Esophagus squamous epithelium (tissue), 5 donors: Measurements from ENCODE around the gene OR10A3. TPM values are rescaled to one million over a fixed set of nuclear protein-coding genes. Genes with fewer than 3 reads are reported as not detected.

ENCODE experiments used
- DNase-seq: peaks from one replicate; lab custom pipeline; 2025; lab: John Stamatoyannopoulos, UW
- H3K27ac ChIP-seq, 4 donors: fragments of 200-600 bp; sonication (generic); one replicate each; pipeline ENCODE4 v1.5.1; 2016 to 2019; ENCODE audit warnings: mild to moderate bottlenecking in 1 of 4
- H3K27me3 ChIP-seq, 4 donors: fragments of 200-600 bp; sonication (generic); 1 replicate in 3 of 4; 2 replicates in 1 of 4; pipeline versions ENCODE4 v1.5.1 to v1.6.0; 2017 to 2021; ENCODE audit warnings: antibody characterized with exemption in 1 of 4
- H3K36me3 ChIP-seq, 3 donors: fragments of 200-600 bp; sonication (generic); one replicate each; pipeline ENCODE4 v1.5.1; 2016 to 2019
- H3K4me1 ChIP-seq, 3 donors: fragments of 200-600 bp; sonication (generic); one replicate each; pipeline ENCODE4 v1.5.1; 2017 to 2019
- H3K4me3 ChIP-seq, 4 donors: fragments of 200-600 bp; sonication (generic); 1 replicate in 3 of 4; 2 replicates in 1 of 4; pipeline ENCODE4 v1.5.1; 2016 to 2019; ENCODE audit warnings: mild to moderate bottlenecking in 2 of 4, moderate library complexity in 1 of 4
- H3K9me3 ChIP-seq, 3 donors: fragments of 200-600 bp; sonication (generic); one replicate each; pipeline ENCODE4 v1.5.1; 2016 to 2019
- POLR2A ChIP-seq, 4 donors: fragments of 450-650 bp; IDR thresholded peaks; one replicate each; pipeline ENCODE4 v1.6.1; 2017; ENCODE audit warnings: antibody characterized with exemption in 4 of 4, mild to moderate bottlenecking in 4 of 4, moderate library complexity in 3 of 4
- WGBS, 2 donors: methylation state at CpG; one replicate each; pipeline ENCODE4 v1.1.5; 2018; 5-methylcytosine and 5-hydroxymethylcytosine counted together
- intact Hi-C: fragments of 100-400 bp; cut with DNase I; formaldehyde crosslinking; loops from one replicate; pipeline ENCODE4 v1.15.0; 2022
- total RNA-seq, 4 donors: library from RNA; depleted of rRNA; stranded (reverse); fragments of >200 nt; gene quantifications; one replicate each; pipeline ENCODE4 v1.1.0, GENCODE V29; 2016
- TF ChIP-seq, protein P1 (sequence below), 6 experiments: fragments of 450-650 bp in 4 of 6; fragments of 200-600 bp in 2 of 6; sonication (generic) in 2 of 6; IDR thresholded peaks; one replicate each; pipeline ENCODE4 v1.5.1; 2016 to 2019; ENCODE audit warnings: antibody characterized with exemption in 6 of 6, mild to moderate bottlenecking in 4 of 6, moderate library complexity in 4 of 6
- donor health status: DM: yes; HTN: yes; CAD: no.

Gene OR10A3
- total RNA-seq, 4 donors from 2014 or later, result not detected

- no peak overlapping the region for H3K27ac ChIP-seq
- H3K9me3 ChIP-seq, result no peaks in the 10 kb centered on the region
- no peaks in the 10 kb centered on the region for H3K27me3 ChIP-seq
- H3K4me3 ChIP-seq, result no peak overlapping the region
- H3K4me1 ChIP-seq, result no peaks in the 10 kb centered on the region
- intact Hi-C loops, result no loop called here
- H3K36me3 ChIP-seq, result no peaks in the 10 kb centered on the region
- WGBS, 2 donors, result 56 to 60% methylated on average over 3 of the region's 3 CpGs
- DNase-seq, result no peak
- no peak for TF ChIP-seq POLR2A (IDR thresholded peaks at IDR 0.05)
- TF ChIP-seq, protein P1, sequence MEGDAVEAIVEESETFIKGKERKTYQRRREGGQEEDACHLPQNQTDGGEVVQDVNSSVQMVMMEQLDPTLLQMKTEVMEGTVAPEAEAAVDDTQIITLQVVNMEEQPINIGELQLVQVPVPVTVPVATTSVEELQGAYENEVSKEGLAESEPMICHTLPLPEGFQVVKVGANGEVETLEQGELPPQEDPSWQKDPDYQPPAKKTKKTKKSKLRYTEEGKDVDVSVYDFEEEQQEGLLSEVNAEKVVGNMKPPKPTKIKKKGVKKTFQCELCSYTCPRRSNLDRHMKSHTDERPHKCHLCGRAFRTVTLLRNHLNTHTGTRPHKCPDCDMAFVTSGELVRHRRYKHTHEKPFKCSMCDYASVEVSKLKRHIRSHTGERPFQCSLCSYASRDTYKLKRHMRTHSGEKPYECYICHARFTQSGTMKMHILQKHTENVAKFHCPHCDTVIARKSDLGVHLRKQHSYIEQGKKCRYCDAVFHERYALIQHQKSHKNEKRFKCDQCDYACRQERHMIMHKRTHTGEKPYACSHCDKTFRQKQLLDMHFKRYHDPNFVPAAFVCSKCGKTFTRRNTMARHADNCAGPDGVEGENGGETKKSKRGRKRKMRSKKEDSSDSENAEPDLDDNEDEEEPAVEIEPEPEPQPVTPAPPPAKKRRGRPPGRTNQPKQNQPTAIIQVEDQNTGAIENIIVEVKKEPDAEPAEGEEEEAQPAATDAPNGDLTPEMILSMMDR (IDR thresholded peaks at IDR 0.05), result no peak
Observed at GRCh38 chr11:7969756-7970646, 28.5 kb upstream of the OR10A3 start.

DNA sequence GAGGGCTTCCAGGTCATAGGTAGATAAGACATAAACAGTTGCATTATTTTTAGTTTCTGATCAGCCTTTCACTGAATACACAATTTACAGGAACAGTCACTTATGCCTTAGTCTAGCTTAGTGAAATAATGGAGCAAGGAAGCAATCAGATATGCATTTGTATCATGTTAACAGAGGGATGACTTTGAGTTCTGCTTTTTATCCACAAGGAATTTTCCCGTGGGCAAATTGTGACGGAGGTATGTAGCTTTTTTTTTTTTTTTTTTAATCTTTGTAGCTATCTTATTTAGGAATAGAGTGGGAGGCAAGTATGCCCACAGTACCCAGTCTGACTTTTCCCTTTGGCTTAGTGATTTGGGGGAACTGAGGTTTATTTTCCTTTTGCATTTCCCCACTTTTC, 27.2 kb upstream of the OR10A3 start:
- WGBS, 2 donors, result 62 to 63% methylated on average over 2 of the region's 2 CpGs
- intact Hi-C loops, result no loop called here
- Histone ChIP-seq H3K4me3 (no peak overlapping the region), H3K27me3 (no peaks in the 10 kb centered on the region), H3K36me3 (no peaks in the 10 kb centered on the region), H3K27ac (no peak overlapping the region), H3K9me3 (no peaks in the 10 kb centered on the region), H3K4me1 (no peaks in the 10 kb centered on the region)
- no peak for TF ChIP-seq POLR2A (IDR thresholded peaks at IDR 0.05)
- TF ChIP-seq, protein P1 (IDR thresholded peaks at IDR 0.05), result no peak
- DNase-seq, result no peak

DNA sequence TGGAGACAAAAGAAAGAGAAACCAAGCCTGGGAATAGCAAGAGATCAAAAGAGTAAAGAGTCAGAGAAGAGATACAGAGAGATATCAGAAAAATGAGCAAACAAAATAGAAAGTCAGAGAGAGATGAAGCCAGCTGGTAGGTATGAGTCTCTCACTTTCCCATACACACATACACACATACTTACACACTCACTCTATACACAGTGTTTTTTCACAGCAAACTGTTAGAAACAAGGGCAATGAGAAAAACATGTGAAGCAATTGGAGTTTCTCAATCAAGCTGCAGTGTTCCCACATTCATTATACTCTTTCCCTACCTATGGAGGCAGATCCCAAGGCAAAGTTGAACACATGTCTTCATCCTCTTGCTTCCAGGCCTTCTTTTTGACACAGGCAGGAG, 26.3 kb upstream of the OR10A3 start:
- no peak for DNase-seq
- Histone ChIP-seq H3K4me3 (no peak overlapping the region), H3K9me3 (no peaks in the 10 kb centered on the region), H3K4me1 (no peaks in the 10 kb centered on the region), H3K27ac (no peak overlapping the region), H3K36me3 (no peaks in the 10 kb centered on the region), H3K27me3 (no peaks in the 10 kb centered on the region)
- intact Hi-C loops, result no loop called here
- TF ChIP-seq, protein P1 (IDR thresholded peaks at IDR 0.05), result no peak

DNA sequence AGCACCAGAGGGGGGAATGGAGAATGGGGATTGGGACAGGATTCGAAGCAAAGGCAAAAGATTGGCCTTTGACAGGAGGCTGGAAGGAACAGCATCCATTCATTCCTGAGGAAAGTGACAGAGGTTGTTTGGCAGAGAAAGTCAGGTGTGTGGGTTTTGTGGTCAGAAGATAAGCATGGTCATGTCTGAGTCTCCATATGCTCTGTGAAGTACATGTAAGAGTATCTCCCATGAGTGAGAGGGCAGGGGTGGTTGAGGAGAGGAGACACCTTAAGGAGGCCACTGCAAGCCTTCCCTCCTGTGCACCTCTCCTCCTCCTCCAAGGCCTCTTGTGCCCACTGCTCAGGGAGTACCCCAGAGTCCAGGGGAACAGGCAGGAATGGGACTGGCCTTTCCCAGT, 25.6 kb upstream of the OR10A3 start:
- Histone ChIP-seq H3K36me3 (no peaks in the 10 kb centered on the region), H3K4me3 (no peak overlapping the region), H3K27ac (no peak overlapping the region), H3K27me3 (no peaks in the 10 kb centered on the region), H3K9me3 (no peaks in the 10 kb centered on the region), H3K4me1 (no peaks in the 10 kb centered on the region)
- TF ChIP-seq, protein P1 (IDR thresholded peaks at IDR 0.05), result no peak
- TF ChIP-seq POLR2A (IDR thresholded peaks at IDR 0.05), result no peak
- intact Hi-C loops, result no loop called here
- DNase-seq, result no peak
- 62 to 71% methylated on average over 1 of the region's 1 CpG for WGBS, 2 donors

DNA sequence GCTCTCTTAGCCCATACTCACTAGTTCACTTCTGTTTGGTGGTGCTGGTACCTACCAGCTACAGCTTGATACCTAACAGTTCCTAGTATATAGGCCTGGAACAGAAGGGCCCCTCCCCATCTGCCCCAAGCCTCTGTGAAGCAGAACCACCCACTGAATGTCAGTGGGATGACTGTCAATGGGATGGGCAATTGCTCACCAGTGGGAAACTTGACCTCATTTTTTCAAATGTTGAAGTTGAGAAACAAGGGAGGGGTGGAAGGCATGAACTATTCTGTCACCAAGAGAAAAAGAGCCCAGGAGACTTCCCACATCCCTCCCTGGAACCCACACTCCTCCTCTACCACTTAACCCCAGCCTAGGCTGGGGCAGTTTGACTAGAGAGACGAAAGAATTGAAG, 23.9 kb upstream of the OR10A3 start, which contains the start of gene NLRP10:
NLRP10 (minus strand) TSS at position 62 of the 400 bp plus-strand sequence. CDS start 1,952 bp downstream, outside the sequence.
- H3K9me3 ChIP-seq, result no peaks in the 10 kb centered on the region
- intact Hi-C loops, result no loop called here
- WGBS, 2 donors, result 70 to 100% methylated on average over 1 of the region's 1 CpG

More for the DNA sequence above, 23.9 kb upstream of the OR10A3 start, which contains the start of gene NLRP10:
- H3K27me3 ChIP-seq, result peaks cover 0 to 6% (median 0%) of the 10 kb centered on the region in 4 donors
- TF ChIP-seq, protein P1 (IDR thresholded peaks at IDR 0.05), result no peak
- TF ChIP-seq POLR2A (IDR thresholded peaks at IDR 0.05), result no peak
- no peak within 1 kb of the TSS for H3K4me3 ChIP-seq
- H3K4me1 ChIP-seq, result no peaks in the 10 kb centered on the region
- no peaks in the 10 kb centered on the region for H3K36me3 ChIP-seq
- H3K27ac ChIP-seq, result no peak within 1 kb of the TSS
- DNase-seq, result no peak
